Measurements from ENCODE around the gene SNRPD3.

SNRPD3 gene

GRCh38 chr22:24564376-24565058 lies 8.7 kb downstream of the SNRPD3 start:
- Histone ChIP-seq H3K4me1 (ENCODE audit: insufficient read depth, low read length) (no peaks in the 10 kb centered on the region), H3K9me3 (ENCODE audit: low read length) (no peaks in the 10 kb centered on the region), H3K4me3 (ENCODE audit: low read length) (no peak overlapping the region), H2AFZ (ENCODE audit: low read depth, low read length) (no peak overlapping the region), H3K27me3 (ENCODE audit: insufficient read depth, low read length) (no peaks in the 10 kb centered on the region), H3K36me3 (ENCODE audit: insufficient read depth, low read length) (peaks cover 68% of the 10 kb centered on the region)

DNA sequence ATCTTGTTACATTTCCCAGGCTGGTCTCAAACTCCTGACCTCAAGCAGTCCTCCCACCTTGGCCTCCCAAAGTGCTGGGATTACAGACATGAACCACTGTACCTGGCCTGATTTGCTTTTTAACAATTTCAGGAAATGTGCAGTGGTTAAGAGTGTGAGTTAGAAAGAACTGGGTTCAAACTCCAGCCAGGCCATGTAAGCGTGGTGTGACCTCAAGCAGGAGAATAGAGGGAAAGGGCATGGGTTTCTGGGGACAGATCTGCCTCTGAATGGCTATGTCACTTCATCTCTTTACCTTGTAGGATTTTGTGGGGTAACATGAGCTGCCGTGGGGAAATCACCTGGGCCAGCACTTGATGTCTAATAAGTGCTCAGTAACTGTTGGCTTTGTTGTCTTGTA lies 9.3 kb downstream of the SNRPD3 start:
- Histone ChIP-seq H2AFZ (ENCODE audit: low read depth, low read length) (no peak overlapping the region), H3K9me3 (ENCODE audit: low read length) (no peaks in the 10 kb centered on the region), H3K27me3 (ENCODE audit: insufficient read depth, low read length) (no peaks in the 10 kb centered on the region), H3K4me3 (ENCODE audit: low read length) (no peak overlapping the region), H3K4me1 (ENCODE audit: insufficient read depth, low read length) (no peaks in the 10 kb centered on the region), H3K36me3 (ENCODE audit: insufficient read depth, low read length) (peaks cover 71% of the 10 kb centered on the region)

GRCh38 chr22:24566899-24567511 lies 11.2 kb downstream of the SNRPD3 start:
- H2AFZ ChIP-seq (ENCODE audit: low read depth, low read length), result no peak overlapping the region
- H3K9me3 ChIP-seq (ENCODE audit: low read length), result no peaks in the 10 kb centered on the region
- H3K27me3 ChIP-seq (ENCODE audit: insufficient read depth, low read length), result no peaks in the 10 kb centered on the region
- no peaks in the 10 kb centered on the region for H3K4me1 ChIP-seq (ENCODE audit: insufficient read depth, low read length)
- no peak overlapping the region for H3K4me3 ChIP-seq (ENCODE audit: low read length)
- H3K36me3 ChIP-seq (ENCODE audit: insufficient read depth, low read length), result peaks cover 75% of the 10 kb centered on the region

GRCh38 chr22:24567668-24568067 lies 11.9 kb downstream of the SNRPD3 start:
- H3K4me3 ChIP-seq (ENCODE audit: low read length), result no peak overlapping the region
- H3K4me1 ChIP-seq (ENCODE audit: insufficient read depth, low read length), result no peaks in the 10 kb centered on the region
- H3K36me3 ChIP-seq (ENCODE audit: insufficient read depth, low read length), result peaks cover 77% of the 10 kb centered on the region
- no peaks in the 10 kb centered on the region for H3K27me3 ChIP-seq (ENCODE audit: insufficient read depth, low read length)
- H2AFZ ChIP-seq (ENCODE audit: low read depth, low read length), result no peak overlapping the region
- H3K9me3 ChIP-seq (ENCODE audit: low read length), result no peaks in the 10 kb centered on the region

DNA sequence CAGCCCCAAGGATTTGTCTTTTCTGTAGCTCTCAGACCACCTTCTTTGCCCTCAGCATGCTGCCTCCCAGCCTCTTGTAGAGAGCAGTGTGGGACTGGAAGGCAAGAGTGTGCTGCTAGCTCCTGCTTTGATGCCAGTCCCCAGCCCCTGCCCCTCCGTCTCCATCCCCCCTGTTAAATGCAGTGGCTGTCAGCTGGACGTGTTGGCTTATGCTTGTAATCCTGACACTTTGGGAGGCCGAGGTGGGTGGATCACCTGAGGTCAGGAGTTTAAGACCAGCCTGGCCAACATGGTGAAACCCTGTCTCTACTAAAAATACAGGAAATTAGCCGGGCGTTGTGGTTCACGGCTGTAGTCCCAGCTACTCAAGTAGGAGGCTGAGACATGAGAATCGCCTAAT lies 15.5 kb downstream of the SNRPD3 start:
- H3K9me3 ChIP-seq (ENCODE audit: low read length), result no peaks in the 10 kb centered on the region
- H3K27me3 ChIP-seq (ENCODE audit: insufficient read depth, low read length), result no peaks in the 10 kb centered on the region
- no peaks in the 10 kb centered on the region for H3K4me1 ChIP-seq (ENCODE audit: insufficient read depth, low read length)
- H3K36me3 ChIP-seq (ENCODE audit: insufficient read depth, low read length), result peaks cover 68% of the 10 kb centered on the region
- no peak overlapping the region for H2AFZ ChIP-seq (ENCODE audit: low read depth, low read length)
- H3K4me3 ChIP-seq (ENCODE audit: low read length), result no peak overlapping the region

GRCh38 chr22:24576778-24577177 lies 21.0 kb downstream of the SNRPD3 start:
- no peaks in the 10 kb centered on the region for H3K27me3 ChIP-seq (ENCODE audit: insufficient read depth, low read length)
- no peak overlapping the region for H3K4me3 ChIP-seq (ENCODE audit: low read length)
- no peak overlapping the region for H2AFZ ChIP-seq (ENCODE audit: low read depth, low read length)
- no peaks in the 10 kb centered on the region for H3K4me1 ChIP-seq (ENCODE audit: insufficient read depth, low read length)
- peaks cover 33% of the 10 kb centered on the region for H3K36me3 ChIP-seq (ENCODE audit: insufficient read depth, low read length)
- no peaks in the 10 kb centered on the region for H3K9me3 ChIP-seq (ENCODE audit: low read length)

GRCh38 chr22:24578355-24579257 lies 22.8 kb downstream of the SNRPD3 start:
- Histone ChIP-seq H3K27me3 (ENCODE audit: insufficient read depth, low read length) (no peaks in the 10 kb centered on the region), H3K4me3 (ENCODE audit: low read length) (no peak overlapping the region), H3K4me1 (ENCODE audit: insufficient read depth, low read length) (no peaks in the 10 kb centered on the region), H3K9me3 (ENCODE audit: low read length) (no peaks in the 10 kb centered on the region), H3K36me3 (ENCODE audit: insufficient read depth, low read length) (peaks cover 16% of the 10 kb centered on the region), H2AFZ (ENCODE audit: low read depth, low read length) (no peak overlapping the region)

DNA sequence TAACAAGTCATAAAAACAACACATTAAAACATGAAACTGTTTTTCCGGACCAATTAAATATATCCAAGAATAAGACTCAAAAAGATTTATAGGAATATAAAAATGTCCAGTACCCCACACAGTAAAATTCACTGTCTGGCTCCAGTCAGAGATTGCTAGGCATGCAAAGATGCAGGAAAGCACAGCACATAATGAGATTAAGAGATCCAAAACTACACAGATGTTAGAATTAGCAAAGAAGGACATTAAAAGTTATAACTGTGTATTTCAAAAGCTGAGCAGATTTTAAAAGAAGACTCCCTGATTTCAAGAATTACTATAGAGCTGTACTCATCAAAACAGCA lies 23.4 kb downstream of the SNRPD3 start:
- Histone ChIP-seq H3K4me1 (ENCODE audit: insufficient read depth, low read length) (no peaks in the 10 kb centered on the region), H3K4me3 (ENCODE audit: low read length) (no peak overlapping the region), H3K9me3 (ENCODE audit: low read length) (no peaks in the 10 kb centered on the region), H3K27me3 (ENCODE audit: insufficient read depth, low read length) (no peaks in the 10 kb centered on the region), H3K36me3 (ENCODE audit: insufficient read depth, low read length) (peaks cover 11% of the 10 kb centered on the region), H2AFZ (ENCODE audit: low read depth, low read length) (no peak overlapping the region)

GRCh38 chr22:24580276-24580675 lies 24.5 kb downstream of the SNRPD3 start:
- Histone ChIP-seq H3K9me3 (ENCODE audit: low read length) (no peaks in the 10 kb centered on the region), H3K4me3 (ENCODE audit: low read length) (no peak overlapping the region), H3K36me3 (ENCODE audit: insufficient read depth, low read length) (peaks cover 8% of the 10 kb centered on the region), H3K27me3 (ENCODE audit: insufficient read depth, low read length) (no peaks in the 10 kb centered on the region), H2AFZ (ENCODE audit: low read depth, low read length) (no peak overlapping the region), H3K4me1 (ENCODE audit: insufficient read depth, low read length) (no peaks in the 10 kb centered on the region)

- Histone ChIP-seq H3K27me3 (ENCODE audit: insufficient read depth, low read length) (no peaks in the 10 kb centered on the region), H2AFZ (ENCODE audit: low read depth, low read length) (no peak overlapping the region), H3K9me3 (ENCODE audit: low read length) (no peaks in the 10 kb centered on the region), H3K4me3 (ENCODE audit: low read length) (no peak overlapping the region), H3K36me3 (ENCODE audit: insufficient read depth, low read length) (peaks cover 14% of the 10 kb centered on the region), H3K4me1 (ENCODE audit: insufficient read depth, low read length) (no peaks in the 10 kb centered on the region)
These were observed 26.4 kb downstream of the SNRPD3 start for GRCh38 chr22:24582056-24582814.

DNA sequence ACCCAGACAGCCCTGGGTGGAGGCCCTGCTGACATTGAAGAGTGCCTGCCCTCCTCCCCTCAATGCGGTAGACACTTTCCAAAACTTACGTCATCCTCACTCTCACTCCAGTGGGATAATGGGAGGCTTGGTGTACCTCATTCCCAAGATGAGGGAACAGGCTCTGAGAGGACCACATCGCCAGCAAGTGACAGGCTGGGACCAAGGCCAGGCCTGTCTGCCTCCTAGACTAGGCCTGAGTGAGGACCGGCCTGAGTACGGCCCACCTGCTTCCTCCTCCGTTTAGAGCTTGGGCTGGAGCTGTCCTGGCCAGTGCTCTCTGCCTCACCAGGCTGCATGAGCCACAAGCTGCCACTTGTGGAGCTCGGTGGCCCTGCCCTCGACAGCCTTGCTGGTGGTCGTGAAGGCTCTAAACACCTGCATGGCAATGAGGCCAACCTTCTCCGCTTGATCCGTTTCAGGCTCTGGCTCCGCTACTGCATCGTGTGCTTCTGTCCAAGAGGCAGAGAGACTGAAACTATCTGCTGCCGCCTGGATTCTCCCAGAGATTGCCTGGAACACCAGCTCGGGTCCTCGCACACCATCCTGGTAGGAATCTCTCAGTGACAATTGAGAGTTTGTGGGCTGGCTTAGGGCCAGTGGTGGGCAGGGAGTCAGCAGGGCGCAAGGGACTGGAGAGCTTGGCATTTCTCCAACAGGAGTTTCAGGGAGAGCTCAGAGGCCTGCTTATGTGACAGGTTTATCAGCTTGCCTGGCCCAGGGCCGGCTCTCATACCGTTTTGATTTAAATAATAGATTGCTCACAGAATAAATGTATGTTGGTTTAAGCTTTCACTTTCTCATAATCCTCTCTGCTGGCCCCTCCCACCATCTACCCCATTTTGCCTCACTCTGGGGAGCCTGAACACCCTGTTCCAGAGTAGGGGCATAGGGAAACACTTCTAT lies 27.7 kb downstream of the SNRPD3 start:
- H2AFZ ChIP-seq (ENCODE audit: low read depth, low read length), result no peak overlapping the region
- H3K4me1 ChIP-seq (ENCODE audit: insufficient read depth, low read length), result no peaks in the 10 kb centered on the region
- peaks cover 16% of the 10 kb centered on the region for H3K36me3 ChIP-seq (ENCODE audit: insufficient read depth, low read length)
- H3K27me3 ChIP-seq (ENCODE audit: insufficient read depth, low read length), result no peaks in the 10 kb centered on the region
- H3K4me3 ChIP-seq (ENCODE audit: low read length), result no peak overlapping the region
- no peaks in the 10 kb centered on the region for H3K9me3 ChIP-seq (ENCODE audit: low read length)

GRCh38 chr22:24584166-24584790 lies 28.5 kb downstream of the SNRPD3 start:
- Histone ChIP-seq H3K4me3 (ENCODE audit: low read length) (no peak overlapping the region), H2AFZ (ENCODE audit: low read depth, low read length) (no peak overlapping the region), H3K27me3 (ENCODE audit: insufficient read depth, low read length) (no peaks in the 10 kb centered on the region), H3K9me3 (ENCODE audit: low read length) (no peaks in the 10 kb centered on the region), H3K4me1 (ENCODE audit: insufficient read depth, low read length) (no peaks in the 10 kb centered on the region), H3K36me3 (ENCODE audit: insufficient read depth, low read length) (peaks cover 15% of the 10 kb centered on the region)
